ENCODE results near the gene CDKN2AIPNL. TPM values are rescaled to one million over a fixed set of nuclear protein-coding genes. Genes with fewer than 3 reads are reported as not detected.

The CDKN2AIPNL gene
- total RNA-seq, 2 donors from 2014 or later = 3.0 to 14.5 TPM

DNA sequence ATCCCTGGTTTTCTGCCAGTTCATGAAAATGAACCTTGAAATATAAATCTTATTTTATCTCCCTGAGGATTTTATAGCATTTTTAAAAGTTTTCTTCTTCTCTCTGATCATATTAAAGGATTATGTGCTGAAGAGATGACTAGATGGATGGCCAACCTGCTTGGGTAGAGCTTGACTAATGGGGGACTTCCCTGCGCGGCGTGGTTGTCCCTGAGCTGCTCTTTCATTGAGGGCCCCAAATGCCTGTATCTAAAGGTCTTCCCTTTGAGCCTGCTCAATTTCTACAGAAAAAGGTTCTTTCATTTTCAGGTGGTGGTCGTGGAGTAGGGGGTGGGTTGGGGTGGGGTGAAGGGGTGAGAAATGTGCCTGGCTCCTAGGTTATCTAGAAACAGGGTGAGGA lies 20.5 kb upstream of the CDKN2AIPNL start:
- 90 to 91% methylated on average over 4 of the region's 4 CpGs for WGBS, 2 donors
- intact Hi-C loops (cut with DNase I) = no loop called here
- no peaks in the 10 kb centered on the region for H3K36me3 ChIP-seq (replicated peaks in 1 of 2; ENCODE audit: insufficient read depth in 1 of 2, low read depth in 2 of 2)
- H3K4me1 ChIP-seq = peaks cover 12% of the 10 kb centered on the region
- no peak overlapping the region for H3K27ac ChIP-seq
- no peaks in the 10 kb centered on the region for H3K9me3 ChIP-seq
- DNase-seq = no peak
- no peaks in the 10 kb centered on the region for H3K27me3 ChIP-seq
- H3K4me3 ChIP-seq = no peak overlapping the region
- TF ChIP-seq CTCF (IDR thresholded peaks at IDR 0.05) (no peak), POLR2A (IDR thresholded peaks at IDR 0.05) (no peak)
- ATAC-seq = no peak

- ATAC-seq (no peak), DNase-seq (no peak)
- H3K4me3 ChIP-seq = no peak overlapping the region
- no peaks in the 10 kb centered on the region for H3K36me3 ChIP-seq (replicated peaks in 1 of 2; ENCODE audit: insufficient read depth in 1 of 2, low read depth in 2 of 2)
- intact Hi-C loops (cut with DNase I) = no loop called here
- no peak overlapping the region for H3K27ac ChIP-seq
- 50 to 77% methylated on average over 5 of the region's 5 CpGs for WGBS, 2 donors
- no peaks in the 10 kb centered on the region for H3K27me3 ChIP-seq
- TF ChIP-seq CTCF (IDR thresholded peaks at IDR 0.05) = no peak
- TF ChIP-seq POLR2A (IDR thresholded peaks at IDR 0.05) = no peak
- no peaks in the 10 kb centered on the region for H3K4me1 ChIP-seq
- no peaks in the 10 kb centered on the region for H3K9me3 ChIP-seq
Measured at GRCh38 chr5:134430001-134430569, 18.4 kb upstream of the CDKN2AIPNL start.

DNA sequence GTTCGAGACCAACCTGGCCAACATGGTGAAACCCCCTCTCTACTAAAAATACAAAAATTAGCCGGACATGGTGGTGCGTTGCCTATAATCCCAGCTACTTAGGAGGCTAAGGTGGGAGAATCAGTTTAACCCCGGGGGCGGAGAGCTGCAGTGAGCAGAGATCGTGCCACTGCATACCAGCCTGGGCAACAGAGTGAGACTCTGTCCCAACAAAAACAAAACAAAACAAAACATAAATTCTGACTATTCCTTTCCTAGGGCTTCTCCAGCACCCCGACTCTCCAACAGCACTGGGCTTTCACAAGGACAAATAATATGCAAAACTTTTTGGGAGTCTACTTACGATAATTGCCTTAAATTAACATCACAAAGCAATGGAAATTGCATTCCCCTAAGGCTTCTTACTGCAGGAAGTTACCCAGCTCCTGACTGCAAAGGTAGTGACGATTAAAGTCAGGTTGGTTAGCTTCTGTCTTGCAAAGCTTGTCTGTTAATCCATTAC lies 15.9 kb upstream of the CDKN2AIPNL start:
- Histone ChIP-seq H3K9me3 (no peaks in the 10 kb centered on the region), H3K36me3 (replicated peaks in 1 of 2; ENCODE audit: insufficient read depth in 1 of 2, low read depth in 2 of 2) (no peaks in the 10 kb centered on the region), H3K27ac (no peak overlapping the region), H3K27me3 (no peaks in the 10 kb centered on the region), H3K4me3 (no peak overlapping the region), H3K4me1 (no peaks in the 10 kb centered on the region)
- TF ChIP-seq POLR2A (IDR thresholded peaks at IDR 0.05) (no peak), CTCF (IDR thresholded peaks at IDR 0.05) (no peak)
- intact Hi-C loops (cut with DNase I) = no loop called here
- ATAC-seq (no peak), DNase-seq (no peak)
- 71 to 80% methylated on average over 9 of the region's 9 CpGs for WGBS, 2 donors

GRCh38 chr5:134426361-134426760 lies 14.7 kb upstream of the CDKN2AIPNL start:
- DNase-seq = no peak
- Histone ChIP-seq H3K27me3 (no peaks in the 10 kb centered on the region), H3K27ac (no peak overlapping the region), H3K36me3 (replicated peaks in 1 of 2; ENCODE audit: insufficient read depth in 1 of 2, low read depth in 2 of 2) (no peaks in the 10 kb centered on the region), H3K4me3 (no peak overlapping the region), H3K9me3 (no peaks in the 10 kb centered on the region), H3K4me1 (no peaks in the 10 kb centered on the region)
- intact Hi-C loops (cut with DNase I) = no loop called here
- no peak for ATAC-seq
- no peak for TF ChIP-seq POLR2A (IDR thresholded peaks at IDR 0.05)
- no peak for TF ChIP-seq CTCF (IDR thresholded peaks at IDR 0.05)
- 82 to 85% methylated on average over 7 of the region's 7 CpGs for WGBS, 2 donors

GRCh38 chr5:134423376-134423775 lies 11.7 kb upstream of the CDKN2AIPNL start:
- no peaks in the 10 kb centered on the region for H3K9me3 ChIP-seq
- 79 to 87% methylated on average over 2 of the region's 2 CpGs for WGBS, 2 donors
- no peaks in the 10 kb centered on the region for H3K4me1 ChIP-seq
- DNase-seq (no peak), ATAC-seq (no peak)
- intact Hi-C loops (cut with DNase I) = no loop called here
- H3K36me3 ChIP-seq (replicated peaks in 1 of 2; ENCODE audit: insufficient read depth in 1 of 2, low read depth in 2 of 2) = no peaks in the 10 kb centered on the region
- H3K27ac ChIP-seq = no peak overlapping the region
- H3K27me3 ChIP-seq = no peaks in the 10 kb centered on the region
- no peak overlapping the region for H3K4me3 ChIP-seq
- TF ChIP-seq POLR2A (IDR thresholded peaks at IDR 0.05) = no peak
- no peak for TF ChIP-seq CTCF (IDR thresholded peaks at IDR 0.05)
